UCSD-AML1 (cell line): ENCODE results near the gene CAMK2D.
"Not testable (repeated sequence)": the region's sequence is repeated elsewhere in the genome, so short reads cannot be mapped to it uniquely, and the experiment has no call there.

Experiments used
- DNase-seq: peaks from one replicate; lab custom pipeline; 2025; ENCODE audit not compliant: unreplicated experiment; lab: John Stamatoyannopoulos, UW

Gene CAMK2D

DNA sequence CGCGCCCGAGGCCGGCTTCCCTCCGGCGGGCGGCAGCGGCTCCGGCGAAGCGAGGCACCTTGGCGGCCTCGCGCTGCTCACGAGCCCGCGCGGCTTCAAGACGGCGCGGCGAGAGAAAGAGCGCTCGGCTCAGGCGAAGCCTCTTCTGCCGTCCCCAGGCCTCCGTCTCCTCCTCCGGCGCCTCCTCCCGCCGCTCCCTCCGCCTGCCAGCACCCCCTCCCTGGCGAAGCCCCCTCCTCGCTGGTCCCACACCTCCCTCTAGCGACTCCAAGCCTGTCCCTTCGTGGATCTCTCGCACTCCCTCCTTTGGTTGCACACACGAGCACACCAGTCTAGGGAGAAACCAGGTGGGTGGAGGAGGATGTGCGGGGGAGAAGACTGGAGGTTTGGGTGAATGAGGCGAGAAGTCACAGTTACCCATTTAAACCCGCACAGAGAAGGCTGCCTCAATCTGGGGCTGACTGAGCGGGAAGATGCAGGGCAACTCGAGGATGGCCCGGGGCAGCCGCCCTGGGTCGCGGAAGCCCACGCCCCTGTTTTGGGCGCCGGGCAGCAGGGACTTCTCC, at the start of gene CAMK2D:
Gene CAMK2D (minus strand): TSS at position 119 of the 566 bp plus-strand sequence. CDS start 670 bp downstream, outside the sequence.
- DNase-seq: peak; percentile 28

DNA sequence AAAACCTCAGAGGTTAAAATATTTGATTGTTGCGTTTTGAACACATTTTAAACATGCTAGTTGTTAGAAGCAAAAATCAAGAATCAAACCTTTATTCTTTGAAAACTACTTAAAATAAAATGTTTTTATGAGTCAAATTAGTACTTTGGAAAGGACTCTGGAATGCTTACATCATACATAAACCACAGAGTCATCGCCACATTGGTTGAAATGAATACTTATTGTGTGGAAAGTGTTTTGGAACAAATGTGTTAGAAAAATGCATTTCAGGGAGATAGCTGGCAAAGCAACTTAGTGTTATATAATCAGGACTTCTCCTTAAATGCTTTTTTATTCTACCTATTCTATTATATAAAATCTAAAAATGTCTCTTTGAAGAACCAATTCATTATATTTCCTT, 49.4 kb upstream of the CAMK2D start:
- DNase-seq: no peak

GRCh38 chr4:113809311-113809710, 47.8 kb upstream of the CAMK2D start:
- DNase-seq: no peak

DNA sequence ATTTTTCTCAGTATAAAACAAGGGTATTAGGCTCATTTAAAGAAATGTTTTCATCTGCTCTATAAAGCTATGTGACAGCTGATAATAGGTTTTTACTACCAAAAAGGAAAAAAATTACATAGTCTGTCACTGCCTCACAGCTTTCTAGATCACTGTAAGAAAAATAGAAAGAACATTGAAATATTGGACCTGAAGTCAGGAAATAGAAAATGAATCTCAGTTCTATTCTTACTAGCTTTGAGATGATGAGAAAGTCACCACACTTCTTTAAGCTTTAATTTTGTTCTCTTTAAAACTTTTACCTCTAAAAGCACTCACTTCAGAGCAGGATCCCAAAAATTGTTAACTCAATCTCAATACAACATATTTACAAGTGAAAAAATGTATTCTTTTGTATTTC, 45.3 kb upstream of the CAMK2D start:
- DNase-seq: no peak

DNA sequence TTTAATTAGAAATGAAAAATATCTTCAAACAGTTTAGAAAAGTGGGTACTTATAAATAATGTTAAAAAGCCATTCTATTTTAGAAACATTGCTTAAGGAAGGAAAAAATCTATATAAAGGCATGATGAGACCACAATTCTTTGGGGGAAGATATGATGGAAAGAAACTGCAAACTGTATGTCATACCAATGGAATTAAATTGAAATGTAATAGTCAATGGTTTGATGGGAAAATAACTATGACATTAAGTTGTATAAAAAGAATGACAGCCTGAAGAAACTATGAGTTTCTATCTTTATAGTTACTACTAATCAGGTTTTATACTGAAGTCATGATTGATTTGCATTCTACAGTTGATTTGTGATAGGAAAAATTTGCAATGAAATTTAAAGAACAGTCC, 40.3 kb upstream of the CAMK2D start:
- no peak for DNase-seq

DNA sequence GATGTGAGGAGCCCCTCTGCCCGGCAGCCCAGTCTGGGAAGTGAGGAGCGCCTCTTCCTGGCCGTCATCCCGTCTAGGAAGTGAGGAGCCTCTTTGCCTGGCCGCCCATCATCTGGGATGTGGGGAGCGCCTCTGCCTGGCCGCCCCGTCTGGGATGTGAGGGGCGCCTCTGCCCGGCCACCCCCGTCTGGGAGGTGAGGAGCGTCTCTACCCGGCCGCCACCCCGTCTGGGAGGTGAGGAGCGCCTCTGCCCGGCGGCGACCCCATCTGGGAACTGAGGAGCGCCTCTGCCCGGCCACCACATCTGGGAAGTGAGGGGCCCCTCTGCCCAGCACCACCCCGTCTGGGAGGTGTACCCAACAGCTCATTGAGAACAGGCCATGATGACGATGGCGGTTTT, 34.8 kb upstream of the CAMK2D start:
- DNase-seq: not testable (repeated sequence)

DNA sequence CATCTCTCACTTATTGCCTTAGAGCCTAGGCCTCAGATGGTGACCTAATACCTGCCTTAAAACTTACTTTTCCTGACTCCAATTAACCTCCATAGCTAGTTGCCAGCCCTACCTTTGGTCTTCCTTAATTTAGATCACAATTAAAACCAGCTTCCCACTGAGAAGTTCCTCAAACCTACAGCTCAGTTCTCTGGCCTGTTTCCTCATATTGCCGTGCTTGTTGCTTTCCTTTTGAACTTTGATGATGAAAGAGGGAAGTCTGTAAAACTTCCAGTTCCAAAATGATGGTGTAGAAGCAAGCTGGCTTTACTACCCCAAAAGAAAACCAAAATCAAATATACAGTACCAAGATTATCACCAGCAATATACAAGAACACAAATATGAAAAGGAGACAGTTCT, 28.9 kb upstream of the CAMK2D start:
- no peak for DNase-seq

GRCh38 chr4:113788888-113789287, 27.4 kb upstream of the CAMK2D start:
- DNase-seq: no peak

- no peak for DNase-seq
These were observed 24.2 kb upstream of the CAMK2D start for GRCh38 chr4:113785781-113786180.

- DNase-seq: no peak
These were observed 23.1 kb upstream of the CAMK2D start for GRCh38 chr4:113784497-113785250.

DNA sequence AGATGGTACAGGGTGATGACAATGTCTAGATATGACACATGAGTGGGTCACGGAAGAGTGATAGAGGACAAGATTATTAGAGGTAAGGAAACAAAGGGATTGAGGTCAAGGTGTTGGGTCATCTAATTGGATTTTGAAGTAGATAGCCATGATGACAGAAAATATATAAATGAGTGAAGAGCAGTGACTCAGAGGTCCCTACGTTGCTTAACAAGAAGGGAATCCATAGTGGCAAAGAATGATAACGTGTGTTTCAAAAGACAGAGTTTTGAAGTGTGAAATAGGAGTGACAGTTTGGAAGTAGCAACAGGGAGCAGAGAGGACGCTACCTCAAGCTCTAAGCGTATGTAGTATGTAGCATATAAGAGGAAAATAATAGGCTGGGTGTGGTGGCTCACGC, 22.2 kb upstream of the CAMK2D start:
- no peak for DNase-seq

DNA sequence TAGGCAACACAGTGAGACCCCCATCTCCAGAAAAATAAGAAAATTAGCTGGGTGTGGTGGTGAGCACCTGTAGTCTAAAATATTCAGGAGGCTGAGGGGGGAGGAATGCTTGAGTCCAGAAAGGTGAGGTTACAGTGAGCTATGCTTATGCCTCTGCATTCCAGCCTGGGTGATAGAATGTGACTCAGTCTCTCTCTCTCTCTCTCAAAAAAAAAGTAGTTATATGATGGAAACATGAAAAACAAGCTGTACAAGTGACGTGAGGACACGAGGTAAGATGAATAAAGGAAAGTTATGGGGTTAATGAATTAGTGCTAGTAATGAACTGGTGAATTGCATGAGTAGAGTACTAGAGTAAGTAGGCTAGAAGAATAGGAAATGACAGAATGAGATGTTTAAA, 21.8 kb upstream of the CAMK2D start:
- DNase-seq: no peak

GRCh38 chr4:113781439-113782040, 20.0 kb upstream of the CAMK2D start:
- DNase-seq: no peak

GRCh38 chr4:113776679-113777078, 15.1 kb upstream of the CAMK2D start:
- no peak for DNase-seq

GRCh38 chr4:113776016-113776415, 14.5 kb upstream of the CAMK2D start:
- DNase-seq: no peak

GRCh38 chr4:113773756-113774155, 12.2 kb upstream of the CAMK2D start:
- DNase-seq: no peak

- DNase-seq: no peak
These were observed 11.5 kb upstream of the CAMK2D start for GRCh38 chr4:113773014-113773413.

DNA sequence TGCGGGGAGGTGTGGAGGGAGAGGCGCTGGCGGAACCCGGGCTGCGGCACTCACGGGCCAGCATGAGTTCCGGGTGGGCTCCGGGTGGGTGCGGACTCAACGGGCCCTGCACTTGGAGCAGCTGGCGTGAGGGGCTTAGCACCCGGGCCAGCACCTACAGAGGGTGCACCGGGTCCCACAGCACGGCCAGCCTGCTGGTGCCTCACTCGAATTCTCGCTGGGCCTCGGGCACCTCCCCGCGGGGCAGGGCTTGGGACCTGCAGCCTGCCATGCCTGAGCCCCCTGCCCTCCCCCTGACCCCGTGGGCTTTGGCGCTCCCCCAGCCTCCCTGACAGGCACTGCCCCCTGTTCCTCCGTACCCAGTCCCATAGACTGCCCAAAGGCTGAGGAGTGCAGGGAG, 10.8 kb upstream of the CAMK2D start:
- DNase-seq: no peak

DNA sequence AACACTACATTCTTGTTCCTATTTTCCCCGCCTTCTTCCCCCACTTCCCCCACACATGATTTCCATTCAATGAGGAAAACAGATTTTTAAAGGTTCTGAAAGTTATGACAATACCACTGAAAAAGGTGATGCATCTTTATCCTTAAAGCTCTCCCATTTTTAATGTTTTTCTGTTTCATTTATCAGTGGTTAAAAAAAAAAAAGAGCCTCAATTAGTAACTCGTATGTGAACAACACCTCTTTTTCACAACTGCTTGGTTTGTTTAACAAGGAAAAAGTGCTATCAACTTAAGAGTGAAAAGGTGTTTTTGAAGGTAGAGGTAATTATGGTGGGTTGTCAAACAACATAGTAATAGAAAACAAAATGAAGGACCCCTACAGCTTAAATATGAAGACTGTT, 8.2 kb upstream of the CAMK2D start:
- DNase-seq: no peak

DNA sequence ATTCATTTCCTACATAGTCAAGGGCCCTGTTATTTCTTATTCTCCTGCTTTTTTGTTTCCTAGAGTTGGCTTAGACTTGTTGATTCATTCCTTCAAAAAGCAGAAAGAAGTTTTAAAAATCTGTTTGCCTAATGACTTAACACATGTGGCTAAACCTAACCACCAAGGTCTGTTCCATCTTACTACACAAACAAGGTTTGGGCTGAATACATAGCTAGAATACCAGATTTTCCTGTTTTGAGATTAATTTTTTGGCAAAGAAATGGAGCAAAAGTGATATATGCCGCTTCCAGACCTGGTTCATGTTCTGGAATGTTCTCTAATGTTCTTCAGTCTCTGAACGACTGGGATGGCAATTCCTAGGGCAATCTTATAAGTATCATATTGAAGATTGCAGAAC, 7.4 kb upstream of the CAMK2D start:
- no peak for DNase-seq

GRCh38 chr4:113766882-113767281, 5.3 kb upstream of the CAMK2D start:
- DNase-seq: no peak

GRCh38 chr4:113764720-113765264, 3.3 kb upstream of the CAMK2D start:
- DNase-seq: no peak
